Heart left ventricle (tissue), 16 donors: Measurements from ENCODE around the gene BRSK2. TPM values are rescaled to one million over a fixed set of nuclear protein-coding genes. Genes with fewer than 3 reads are reported as not detected.

ENCODE experiments used
- ATAC-seq, 4 donors: fragments of 200-7000 bp; cut with Tn5 transposase; one replicate each; pipeline ENCODE4 v1.9.1; 2020 to 2022; ENCODE audit warnings: moderate library complexity in 4 of 4, mild to moderate bottlenecking in 3 of 4, moderate number of reproducible peaks in 1 of 4
- DNase-seq, 5 donors: peaks; one replicate each; pipeline ENCODE4 v3.0.0-alpha.2; 2020
- H3K27ac ChIP-seq, 12 donors: fragments of 200-600 bp; sonication (generic) in 4 of 12; one replicate each; pipeline versions ENCODE4 v1.5.0 to v1.8.0; 2016 to 2022; ENCODE audit warnings: mild to moderate bottlenecking in 2 of 12
- H3K27me3 ChIP-seq, 9 donors: fragments of 200-600 bp; sonication (generic) in 2 of 9; one replicate each; pipeline versions ENCODE4 v1.5.1 to v1.8.0; 2016 to 2022; ENCODE audit warnings: mild to moderate bottlenecking in 3 of 9
- H3K36me3 ChIP-seq, 9 donors: fragments of 200-600 bp; sonication (generic) in 2 of 9; one replicate each; pipeline versions ENCODE4 v1.5.0 to v1.8.0; 2018 to 2022; ENCODE audit warnings: mild to moderate bottlenecking in 2 of 9
- H3K4me1 ChIP-seq, 12 donors: fragments of 200-600 bp; sonication (generic) in 4 of 12; one replicate each; pipeline versions ENCODE4 v1.5.0 to v1.8.0; 2016 to 2022; ENCODE audit warnings: mild to moderate bottlenecking in 3 of 12
- H3K4me3 ChIP-seq, 12 donors: fragments of 200-600 bp; sonication (generic) in 4 of 12; one replicate each; pipeline versions ENCODE4 v1.5.0 to v1.8.0; 2017 to 2022; ENCODE audit warnings: mild to moderate bottlenecking in 9 of 12, moderate library complexity in 4 of 12
- H3K9me3 ChIP-seq, 12 donors: fragments of 200-600 bp; sonication (generic) in 4 of 12; one replicate each; pipeline versions ENCODE4 v1.5.0 to v1.8.0; 2016 to 2022; ENCODE audit warnings: mild to moderate bottlenecking in 1 of 12
- POLR2A ChIP-seq, 2 donors: fragments of 450-650 bp; IDR thresholded peaks; one replicate each; pipeline ENCODE4 v1.6.1; 2017; ENCODE audit warnings: antibody characterized with exemption in 2 of 2, mild to moderate bottlenecking in 2 of 2, moderate library complexity in 2 of 2
- WGBS, 4 donors: extraction: QIAGEN DNeasy Blood & Tissue Kit in 2 of 4; methylation state at CpG; one replicate each; pipeline versions ENCODE4 v1.1.5 to v1.1.7; 2013 to 2018; 5-methylcytosine and 5-hydroxymethylcytosine counted together
- intact Hi-C, 10 donors: fragments of 100-400 bp; cut with DNase I; formaldehyde crosslinking; loops; one replicate each; pipeline versions ENCODE4 v1.11.1 to v1.14.2; 2022
- polyA plus RNA-seq, 2 donors: library from polyadenylated mRNA; stranded (reverse); fragments of 200-250 nt; gene quantifications; one replicate each; pipeline ENCODE4 v1.2.3, GENCODE V29; 2013
- total RNA-seq, 9 donors: library from RNA; depleted of rRNA in 2 of 9; stranded (reverse); fragments of >200 nt in 2 of 9; fragmentation: NEBNext Ultra II Directional in 3 of 9; extraction: Animal tissue kit (Norgen Biotek cat#: 25700) in 3 of 9; gene quantifications; one replicate each; pipeline versions ENCODE4 v1.1.0 to v1.2.4, GENCODE V29; 2016 to 2023
- TF ChIP-seq, protein P1 (sequence below), 12 donors: fragments of 200-600 bp; sonication (generic) in 4 of 12; IDR thresholded peaks; one replicate each; pipeline versions ENCODE4 v1.5.0 to v1.8.0; 2018 to 2022; ENCODE audit warnings: antibody characterized with exemption in 12 of 12, mild to moderate bottlenecking in 5 of 12
- donor health status: ischemic (EF 13 %, LVEDD 7.1; RV severe dilation, severe dysfunction).
- donor health status: healthy with polysubstance abuse.
- donor health status: DM: no; HTN: yes; CAD: no.
- donor health status: DM: no; HTN: no; CAD: no.
- donor health status: ischemic (EF 25% LVEDD 6.9; RV normal size, moderate dysfunction).
- donor health status: ischemic (EF 25% LVEDD 5.7; RV mildly dilated, moderate dysfunction).
- donor health status: healthy.
- donor health status: DM: yes; HTN: yes; CAD: no.
- donor health status: ischemic (EF 35%, LVEDD 5.7; RV mildly dilated, moderate dysfunction).
- donor health status: nonischemic (EF 11% LVEDD 7.7; RV severe dilation, severe dysfunction).
- donor health status: DM: yes; HTN: yes; CAD: no.
- donor health status: PGD.
- donor health status: ischemic (EF 29% LVEDD 5.4; RV normal size, mild dysfunction).
- donor health status: nonischemic (EF 23%, LVEDD 6.1; RV moderate dilation, normal function).

The BRSK2 gene
- total and polyA plus RNA-seq, 11 donors: 0.16 to 1.3 (median 0.61) TPM; not detected in 1

DNA sequence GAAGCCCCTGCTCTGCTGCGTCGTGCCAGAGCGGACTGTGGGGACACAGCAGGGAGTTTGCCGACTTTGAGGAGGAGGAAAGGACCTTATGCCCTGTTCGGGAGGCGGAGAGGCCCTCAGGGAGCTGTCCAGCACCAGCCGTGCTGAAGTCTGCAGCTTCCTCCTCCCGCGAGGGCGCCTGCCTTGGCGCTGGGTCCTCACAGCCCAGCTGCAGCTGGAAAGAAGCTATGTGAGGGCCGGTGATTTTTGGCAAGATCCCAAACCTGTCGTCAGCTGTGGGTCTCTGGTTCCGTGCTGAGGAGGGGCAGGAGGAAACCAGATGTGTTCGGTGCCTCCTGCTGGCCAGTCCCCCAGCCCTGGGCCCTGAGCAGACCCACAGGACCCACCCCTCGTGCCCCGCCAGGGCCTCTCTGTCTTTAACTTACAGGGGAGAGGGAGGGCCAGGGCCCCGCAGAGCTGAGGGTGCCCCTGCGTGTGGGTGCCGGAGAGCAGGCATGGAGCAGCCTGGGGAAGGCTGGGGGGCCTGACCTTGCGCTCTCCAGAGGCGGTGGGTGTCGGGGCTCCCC is 12.0 kb downstream of the BRSK2 start:
- Histone ChIP-seq H3K36me3 (no peaks in the 10 kb centered on the region), H3K4me3 (no peak overlapping the region), H3K27me3 (peaks cover 0 to 28% (median 6%) of the 10 kb centered on the region in 9 donors), H3K4me1 (no peaks in the 10 kb centered on the region), H3K27ac (no peak overlapping the region), H3K9me3 (no peaks in the 10 kb centered on the region)
- intact Hi-C loops: no loop called here
- DNase-seq (peak; percentile 70 to 86 (median 71)), ATAC-seq (peak; percentile 41 to 73 (median 56))
- 22 to 44% (median 22%) methylated on average over 14 to 23 of the region's 23 CpGs for WGBS, 4 donors
- no peak for TF ChIP-seq POLR2A (IDR thresholded peaks at IDR 0.05)
- TF ChIP-seq, protein P1, sequence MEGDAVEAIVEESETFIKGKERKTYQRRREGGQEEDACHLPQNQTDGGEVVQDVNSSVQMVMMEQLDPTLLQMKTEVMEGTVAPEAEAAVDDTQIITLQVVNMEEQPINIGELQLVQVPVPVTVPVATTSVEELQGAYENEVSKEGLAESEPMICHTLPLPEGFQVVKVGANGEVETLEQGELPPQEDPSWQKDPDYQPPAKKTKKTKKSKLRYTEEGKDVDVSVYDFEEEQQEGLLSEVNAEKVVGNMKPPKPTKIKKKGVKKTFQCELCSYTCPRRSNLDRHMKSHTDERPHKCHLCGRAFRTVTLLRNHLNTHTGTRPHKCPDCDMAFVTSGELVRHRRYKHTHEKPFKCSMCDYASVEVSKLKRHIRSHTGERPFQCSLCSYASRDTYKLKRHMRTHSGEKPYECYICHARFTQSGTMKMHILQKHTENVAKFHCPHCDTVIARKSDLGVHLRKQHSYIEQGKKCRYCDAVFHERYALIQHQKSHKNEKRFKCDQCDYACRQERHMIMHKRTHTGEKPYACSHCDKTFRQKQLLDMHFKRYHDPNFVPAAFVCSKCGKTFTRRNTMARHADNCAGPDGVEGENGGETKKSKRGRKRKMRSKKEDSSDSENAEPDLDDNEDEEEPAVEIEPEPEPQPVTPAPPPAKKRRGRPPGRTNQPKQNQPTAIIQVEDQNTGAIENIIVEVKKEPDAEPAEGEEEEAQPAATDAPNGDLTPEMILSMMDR (IDR thresholded peaks at IDR 0.05): no peak

DNA sequence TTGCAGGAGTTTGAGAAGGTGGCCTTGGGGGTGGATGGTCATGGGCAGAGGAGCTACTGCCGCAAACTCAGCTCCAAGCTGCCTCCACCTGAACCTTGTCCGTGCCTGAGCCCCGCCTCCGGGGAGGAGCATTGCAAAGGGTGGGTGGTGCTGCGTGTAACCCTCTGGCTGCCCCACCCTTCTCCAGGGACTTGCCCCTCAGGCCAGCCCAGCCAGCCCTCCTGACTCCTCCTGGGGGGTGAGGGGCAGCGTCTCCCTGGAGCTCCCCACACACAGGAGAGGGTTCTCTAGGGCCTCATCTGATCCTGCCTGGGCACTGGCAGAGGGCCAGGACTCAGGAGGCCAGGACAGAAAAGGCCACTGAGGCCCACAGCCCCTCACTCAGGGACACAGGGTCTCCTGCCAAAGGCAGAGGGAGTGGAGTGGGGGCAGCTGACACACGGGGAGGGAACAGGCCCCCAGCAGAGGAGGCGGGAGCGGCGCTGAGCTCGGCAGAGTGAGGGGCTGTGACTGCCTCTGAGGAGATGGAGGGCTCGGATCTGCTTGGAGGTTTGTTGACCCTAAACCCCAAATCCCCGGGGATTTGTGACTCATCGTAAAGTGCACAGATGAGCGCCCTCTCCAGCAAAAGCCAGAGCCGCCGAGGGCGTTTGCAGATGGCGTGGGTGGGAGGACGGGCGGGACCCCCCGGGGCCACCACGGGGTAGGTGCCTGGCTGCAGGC is 12.8 kb downstream of the BRSK2 start:
- TF ChIP-seq, protein P1 (IDR thresholded peaks at IDR 0.05): no peak
- no peak for TF ChIP-seq POLR2A (IDR thresholded peaks at IDR 0.05)
- Histone ChIP-seq H3K4me1 (no peaks in the 10 kb centered on the region), H3K27ac (no peak overlapping the region), H3K36me3 (no peaks in the 10 kb centered on the region), H3K4me3 (no peak overlapping the region), H3K9me3 (no peaks in the 10 kb centered on the region), H3K27me3 (peaks cover 0 to 21% (median 6%) of the 10 kb centered on the region in 9 donors)
- WGBS, 4 donors: 60 to 74% (median 72%) methylated on average over 2 to 23 of the region's 23 CpGs
- ATAC-seq (no peak), DNase-seq (peak in 1 of 5 donors; percentile 33)
- intact Hi-C loops: no loop called here

DNA sequence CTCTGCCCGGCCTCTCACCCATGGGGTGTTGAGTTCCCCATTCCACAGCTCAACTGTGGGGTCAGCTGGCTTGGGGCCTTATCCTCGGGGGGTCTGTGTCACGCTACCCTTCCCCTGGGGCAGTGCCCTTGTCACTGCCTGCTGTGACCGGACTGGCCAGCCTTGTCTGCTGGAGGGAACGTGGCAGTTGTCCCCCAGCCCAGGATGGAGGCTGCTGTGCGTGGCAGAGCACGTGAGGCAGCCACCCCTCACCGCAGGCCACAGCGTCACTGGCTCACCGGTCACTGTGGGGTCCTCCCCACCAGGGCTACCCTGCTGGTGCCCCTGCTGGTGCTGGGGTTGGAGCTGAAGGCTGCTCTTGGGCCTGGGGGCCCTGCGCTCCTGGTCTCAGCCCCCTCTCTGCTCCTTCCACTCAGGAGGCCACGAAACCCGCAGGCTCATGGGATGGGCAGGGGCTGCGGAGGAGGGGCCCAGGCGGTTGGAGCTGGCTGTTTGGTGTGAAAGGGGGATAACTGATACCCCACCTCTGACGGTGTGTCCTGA is 13.4 kb downstream of the BRSK2 start:
- H3K27me3 ChIP-seq: peaks cover 0 to 17% (median 6%) of the 10 kb centered on the region in 9 donors
- H3K9me3 ChIP-seq: no peaks in the 10 kb centered on the region
- intact Hi-C loops: no loop called here
- WGBS, 4 donors: 87 to 89% (median 87%) methylated on average over 6 to 16 of the region's 16 CpGs
- no peaks in the 10 kb centered on the region for H3K36me3 ChIP-seq
- H3K4me3 ChIP-seq: no peak overlapping the region
- TF ChIP-seq, protein P1 (IDR thresholded peaks at IDR 0.05): no peak
- no peak for TF ChIP-seq POLR2A (IDR thresholded peaks at IDR 0.05)
- DNase-seq: peak in 1 of 5 donors; percentile 36
- H3K4me1 ChIP-seq: no peaks in the 10 kb centered on the region
- H3K27ac ChIP-seq: no peak overlapping the region
- ATAC-seq: no peak

DNA sequence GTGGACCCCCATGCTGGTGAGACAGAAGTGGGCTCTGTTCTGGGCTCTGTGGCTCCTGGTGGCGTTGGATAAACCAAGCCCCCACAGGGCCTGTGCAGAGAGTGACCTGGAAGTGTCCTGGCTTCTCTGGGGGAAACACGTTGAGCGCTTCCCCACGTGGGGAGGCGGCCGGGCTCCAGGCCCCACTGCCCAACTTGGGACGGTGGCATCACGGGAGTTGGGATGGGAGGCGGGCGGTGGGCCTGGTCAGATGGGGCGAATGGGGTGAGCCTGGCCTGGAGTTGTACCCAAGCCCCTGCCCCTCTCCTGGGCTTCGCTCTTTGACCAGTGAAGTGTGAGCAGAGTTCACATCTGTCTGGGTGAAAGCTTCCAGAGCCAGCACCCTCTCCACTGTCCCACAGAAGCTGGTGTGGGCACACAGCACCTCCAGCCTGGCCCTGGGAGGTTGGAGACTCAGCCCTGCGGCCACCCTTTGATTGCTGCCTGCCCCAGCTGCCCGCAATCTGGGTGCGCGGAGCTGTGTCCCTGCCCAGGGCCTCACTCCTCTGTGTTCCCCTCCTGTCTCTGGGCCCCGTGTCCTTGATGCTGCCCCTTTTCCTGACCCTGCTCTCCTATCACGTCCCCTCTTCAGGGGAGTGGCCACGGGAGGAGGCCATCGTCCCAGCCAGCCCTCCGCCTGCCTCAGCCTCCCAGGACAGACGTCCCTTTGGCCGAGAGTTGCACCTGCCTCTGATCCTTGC is 14.2 kb downstream of the BRSK2 start:
- no peak for ATAC-seq
- Histone ChIP-seq H3K9me3 (no peaks in the 10 kb centered on the region), H3K4me1 (no peaks in the 10 kb centered on the region), H3K36me3 (no peaks in the 10 kb centered on the region), H3K27me3 (peaks cover 0 to 10% (median 2%) of the 10 kb centered on the region in 9 donors), H3K4me3 (no peak overlapping the region), H3K27ac (no peak overlapping the region)
- TF ChIP-seq POLR2A (IDR thresholded peaks at IDR 0.05): no peak
- TF ChIP-seq, protein P1 (IDR thresholded peaks at IDR 0.05): no peak
- WGBS, 4 donors: 74 to 80% (median 77%) methylated on average over 16 to 23 of the region's 23 CpGs
- intact Hi-C loops: no loop called here
- peak in 1 of 5 donors; percentile 49 for DNase-seq
